ENCODE measurements around the gene MUSTN1.

MUSTN1 gene

DNA sequence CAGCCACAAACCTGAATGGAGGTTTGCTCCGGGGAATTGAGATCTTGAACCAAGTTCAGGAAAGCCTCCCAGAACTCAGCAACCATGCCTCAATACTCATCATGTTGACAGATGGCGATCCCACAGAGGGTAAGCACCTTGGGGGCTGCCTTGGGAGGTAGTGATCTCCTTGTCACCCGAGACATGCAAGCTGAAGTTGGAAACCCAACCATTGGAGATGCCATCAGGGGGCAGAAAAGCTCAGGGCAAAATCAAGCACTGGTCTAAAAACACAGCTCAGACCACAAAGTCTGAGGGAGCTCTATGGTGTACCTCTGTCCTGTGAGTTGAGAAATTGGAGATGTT, 51.6 kb downstream of the MUSTN1 start:
- DNase-seq = no peak

Measured in DMS153 (cell line).